ENCODE data around the gene TASP1. TPM values are rescaled to one million over a fixed set of nuclear protein-coding genes. Genes with fewer than 3 reads are reported as not detected.

Gene TASP1
- total RNA-seq, 1 experiment from 2014 or later = 9.5 TPM

DNA sequence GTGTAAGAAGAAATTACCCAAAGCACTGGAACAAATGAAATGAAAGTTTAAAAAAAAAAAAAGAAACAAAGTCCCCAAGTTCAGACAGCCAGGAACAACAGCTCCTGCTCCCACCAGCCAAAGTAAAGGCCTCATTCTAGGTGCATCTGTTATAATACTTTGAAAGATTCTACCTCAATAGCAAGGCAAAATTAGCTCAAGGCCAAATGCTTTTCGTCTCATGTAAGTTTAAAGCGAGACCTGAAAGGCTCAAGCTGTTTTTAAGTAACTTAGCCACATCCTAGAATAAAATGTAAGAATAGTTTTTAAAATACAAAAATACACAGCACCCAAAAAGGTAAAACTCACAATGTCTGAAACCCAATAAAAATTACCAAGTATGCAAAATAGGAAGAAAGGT is 64.7 kb downstream of the TASP1 start:
- H3K9me3 ChIP-seq (ENCODE audit: control insufficient read depth, low read depth, low read length) = no peaks in the 10 kb centered on the region
- H3K23me2 ChIP-seq (ENCODE audit: insufficient read length, low read depth, low read length, poor library complexity, severe bottlenecking) = no peaks in the 10 kb centered on the region
- H2BK20ac ChIP-seq (ENCODE audit: low read depth, low read length, poor library complexity, severe bottlenecking) = no peak overlapping the region
- Mint-ChIP-seq H3K4me1 (peaks cover 14 to 24% of the 10 kb centered on the region in 2 experiments), H3K9me3 (peaks cover 12 to 15% of the 10 kb centered on the region in 2 experiments), H3K4me3 (no peak overlapping the region), H3K27ac (peak overlapping the region in 1 of 3 experiments; percentile 88; a peak in 2 of 7 replicates), H3K27me3 (ENCODE audit: low read depth) (no peaks in the 10 kb centered on the region), H3K36me3 (ENCODE audit: insufficient read depth in 1 of 3, low read depth in 3 of 3) (peaks cover 17 to 26% (median 21%) of the 10 kb centered on the region in 3 experiments)
- WGBS (ENCODE audit: extremely low coverage, insufficient read length, low lambda C conversion rate) = no CpG with 5 or more reads among the region's 2 CpGs
- H3K9ac ChIP-seq (ENCODE audit: extremely low read depth, insufficient read length, low read length) = no peak overlapping the region
- H2BK12ac ChIP-seq (ENCODE audit: insufficient read length, low read depth, low read length) = no peak overlapping the region
- TF ChIP-seq, protein P1, sequence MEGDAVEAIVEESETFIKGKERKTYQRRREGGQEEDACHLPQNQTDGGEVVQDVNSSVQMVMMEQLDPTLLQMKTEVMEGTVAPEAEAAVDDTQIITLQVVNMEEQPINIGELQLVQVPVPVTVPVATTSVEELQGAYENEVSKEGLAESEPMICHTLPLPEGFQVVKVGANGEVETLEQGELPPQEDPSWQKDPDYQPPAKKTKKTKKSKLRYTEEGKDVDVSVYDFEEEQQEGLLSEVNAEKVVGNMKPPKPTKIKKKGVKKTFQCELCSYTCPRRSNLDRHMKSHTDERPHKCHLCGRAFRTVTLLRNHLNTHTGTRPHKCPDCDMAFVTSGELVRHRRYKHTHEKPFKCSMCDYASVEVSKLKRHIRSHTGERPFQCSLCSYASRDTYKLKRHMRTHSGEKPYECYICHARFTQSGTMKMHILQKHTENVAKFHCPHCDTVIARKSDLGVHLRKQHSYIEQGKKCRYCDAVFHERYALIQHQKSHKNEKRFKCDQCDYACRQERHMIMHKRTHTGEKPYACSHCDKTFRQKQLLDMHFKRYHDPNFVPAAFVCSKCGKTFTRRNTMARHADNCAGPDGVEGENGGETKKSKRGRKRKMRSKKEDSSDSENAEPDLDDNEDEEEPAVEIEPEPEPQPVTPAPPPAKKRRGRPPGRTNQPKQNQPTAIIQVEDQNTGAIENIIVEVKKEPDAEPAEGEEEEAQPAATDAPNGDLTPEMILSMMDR (conservative IDR thresholded peaks at IDR 0.05) = no peak
- H3K79me2 ChIP-seq (ENCODE audit: insufficient read depth, low read length) = no peaks in the 10 kb centered on the region
- no peak overlapping the region for H2BK120ac ChIP-seq (ENCODE audit: low read depth, low read length, poor library complexity, severe bottlenecking)
- no peak overlapping the region for H2BK15ac ChIP-seq (ENCODE audit: low read depth, low read length)
- no peak overlapping the region for H2AFZ ChIP-seq (ENCODE audit: low read length)
- no peak overlapping the region for H4K5ac ChIP-seq (ENCODE audit: insufficient read length, low read depth, low read length)
- no peak overlapping the region for H3T11ph ChIP-seq (ENCODE audit: low read length)
- no peak overlapping the region for H3K14ac ChIP-seq (ENCODE audit: insufficient read depth, low read length)
- H3K27me3 ChIP-seq (ENCODE audit: insufficient read depth, low read length) = no peaks in the 10 kb centered on the region
- no peaks in the 10 kb centered on the region for H3K79me1 ChIP-seq (ENCODE audit: insufficient read depth, low read depth, low read length, poor library complexity, severe bottlenecking)
- no peak overlapping the region for H3K4me2 ChIP-seq (ENCODE audit: insufficient read depth, insufficient read length, low read length)
- no peak overlapping the region for H2AK5ac ChIP-seq (ENCODE audit: insufficient read length, low read length)
- H3K56ac ChIP-seq (ENCODE audit: insufficient read length, low read depth, low read length) = no peak overlapping the region
- H4K20me1 ChIP-seq (ENCODE audit: control insufficient read depth, insufficient read depth, insufficient read length) = no peaks in the 10 kb centered on the region
- no peak overlapping the region for H3K27ac ChIP-seq (ENCODE audit: insufficient read length, low read depth, low read length)
- no peak overlapping the region for H4K91ac ChIP-seq (ENCODE audit: insufficient read length, low read depth, low read length)
- no peak overlapping the region for H4K8ac ChIP-seq (replicated peaks; ENCODE audit: insufficient read length, low read depth, low read length)
- DNase-seq = no peak
- no peak overlapping the region for H2BK5ac ChIP-seq (ENCODE audit: insufficient read length, low read length)
- H3K4ac ChIP-seq (ENCODE audit: low read depth, low read length) = no peak overlapping the region
- H3K18ac ChIP-seq (ENCODE audit: insufficient read length, low read depth, low read length) = no peak overlapping the region
- H3K23ac ChIP-seq (ENCODE audit: insufficient read length, low read depth, low read length) = no peak overlapping the region
- H3K4me1 ChIP-seq (ENCODE audit: insufficient read depth, low read length) = no peaks in the 10 kb centered on the region

Data from H9 (cell line).